Muscle layer of duodenum (tissue), 2 donors: ENCODE data around the gene FTL.

Experiments
- H3K27ac ChIP-seq: one replicate; pipeline ENCODE4 v1.7.0; 2013; ENCODE audit warnings: mild to moderate bottlenecking, low read length
- H3K27me3 ChIP-seq: one replicate; pipeline ENCODE4 v1.7.0; 2013; ENCODE audit warnings: low read depth, mild to moderate bottlenecking, control low read depth, low read length
- H3K36me3 ChIP-seq, 2 donors: one replicate each; pipeline ENCODE4 v1.7.0; 2013; ENCODE audit warnings: low read length in 2 of 2, control low read depth in 1 of 2, mild to moderate bottlenecking in 1 of 2; ENCODE audit not compliant: insufficient read depth in 2 of 2, control insufficient read depth in 1 of 2
- H3K4me1 ChIP-seq, 2 donors: one replicate each; pipeline ENCODE4 v1.7.0; 2013; ENCODE audit warnings: low read length in 2 of 2, mild to moderate bottlenecking in 2 of 2, control low read depth in 1 of 2, moderate library complexity in 1 of 2; ENCODE audit not compliant: insufficient read depth in 2 of 2, control insufficient read depth in 1 of 2
- H3K4me3 ChIP-seq, 2 donors: one replicate each; pipeline ENCODE4 v1.7.0; 2013; ENCODE audit warnings: low read length in 2 of 2, low read depth in 1 of 2, mild to moderate bottlenecking in 1 of 2
- H3K9me3 ChIP-seq, 2 donors: one replicate each; pipeline ENCODE4 v1.7.0; 2013; ENCODE audit warnings: low read length in 2 of 2, control low read depth in 1 of 2, mild to moderate bottlenecking in 1 of 2; ENCODE audit not compliant: control insufficient read depth in 1 of 2
- donor health status: healthy.

FTL gene

GRCh38 chr19:48946463-48947257 lies 18.4 kb upstream of the FTL start:
- no peaks in the 10 kb centered on the region for H3K27me3 ChIP-seq
- no peak overlapping the region for H3K27ac ChIP-seq
- no peaks in the 10 kb centered on the region for H3K36me3 ChIP-seq
- no peak overlapping the region for H3K4me3 ChIP-seq
- no peaks in the 10 kb centered on the region for H3K9me3 ChIP-seq
- H3K4me1 ChIP-seq = no peaks in the 10 kb centered on the region

- Histone ChIP-seq H3K36me3 (no peaks in the 10 kb centered on the region), H3K9me3 (no peaks in the 10 kb centered on the region), H3K4me1 (no peaks in the 10 kb centered on the region), H3K4me3 (no peak overlapping the region), H3K27me3 (no peaks in the 10 kb centered on the region), H3K27ac (no peak overlapping the region)
These were observed 17.9 kb upstream of the FTL start for GRCh38 chr19:48947258-48947542.

- Histone ChIP-seq H3K27me3 (no peaks in the 10 kb centered on the region), H3K9me3 (no peaks in the 10 kb centered on the region), H3K27ac (no peak overlapping the region), H3K4me3 (no peak overlapping the region), H3K4me1 (peaks cover 0 to under 1% of the 10 kb centered on the region in 2 donors), H3K36me3 (no peaks in the 10 kb centered on the region)
These were observed 14.9 kb upstream of the FTL start for GRCh38 chr19:48950159-48950558.

DNA sequence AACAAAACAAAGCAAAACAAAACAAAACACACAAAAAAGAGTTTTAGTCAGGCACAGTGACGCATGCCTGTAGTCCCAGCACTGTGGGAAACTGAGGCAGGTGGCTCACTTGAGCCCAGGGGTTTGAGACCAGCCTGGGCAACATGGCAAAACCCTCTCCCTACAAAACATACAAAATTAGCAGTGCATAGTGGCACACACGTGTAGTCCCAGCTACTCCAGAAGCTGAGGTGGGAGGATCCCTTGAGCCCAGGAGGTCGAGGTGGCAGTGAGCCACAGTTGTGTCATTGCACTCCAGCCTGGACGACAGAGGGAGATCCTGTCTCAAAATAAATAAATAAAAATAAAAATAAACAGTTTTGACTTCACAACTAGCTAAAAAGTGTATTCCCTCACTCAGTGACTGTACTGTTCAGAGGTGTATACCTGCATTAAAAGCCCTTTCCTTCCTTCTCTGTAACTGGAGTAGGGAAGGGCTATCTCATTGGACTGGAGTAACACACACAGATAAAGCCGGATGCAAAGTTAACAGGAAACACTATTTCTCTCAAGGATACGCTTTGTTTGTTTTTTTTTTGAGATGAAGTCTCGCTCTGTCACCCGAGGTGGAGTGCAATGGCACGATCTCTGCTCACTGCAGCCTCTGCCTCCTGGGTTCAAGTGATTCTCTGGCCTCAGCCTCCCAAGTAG lies 14.1 kb upstream of the FTL start:
- Histone ChIP-seq H3K4me3 (no peak overlapping the region), H3K9me3 (no peaks in the 10 kb centered on the region), H3K36me3 (no peaks in the 10 kb centered on the region), H3K27ac (no peak overlapping the region), H3K4me1 (peaks cover 8 to 9% of the 10 kb centered on the region in 2 donors), H3K27me3 (no peaks in the 10 kb centered on the region)

DNA sequence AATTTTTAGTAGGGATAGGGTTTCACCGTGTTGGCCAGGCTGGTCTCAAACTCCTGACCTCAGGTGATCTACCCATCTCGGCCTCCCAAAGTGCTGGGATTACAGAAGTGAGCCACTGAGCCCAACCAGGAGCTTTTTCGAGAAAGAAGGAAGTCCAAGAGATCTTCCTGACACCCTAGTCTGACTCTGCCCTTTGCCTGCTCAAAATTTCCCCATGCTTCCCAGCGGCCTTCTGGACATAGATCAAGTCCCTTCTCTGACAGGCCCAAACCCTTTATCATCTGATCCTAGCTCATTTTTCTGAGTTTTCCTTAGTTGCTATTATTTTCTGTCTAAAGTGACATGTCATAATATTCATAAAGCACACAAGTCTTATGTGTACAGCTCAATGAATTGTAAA lies 12.0 kb upstream of the FTL start:
- H3K27ac ChIP-seq = no peak overlapping the region
- no peak overlapping the region for H3K4me3 ChIP-seq
- no peaks in the 10 kb centered on the region for H3K9me3 ChIP-seq
- H3K4me1 ChIP-seq = peaks cover 11 to 13% of the 10 kb centered on the region in 2 donors
- no peaks in the 10 kb centered on the region for H3K27me3 ChIP-seq
- no peaks in the 10 kb centered on the region for H3K36me3 ChIP-seq

GRCh38 chr19:48953990-48954594 lies 11.0 kb upstream of the FTL start:
- Histone ChIP-seq H3K4me3 (peak overlapping the region; percentile 85 to 86), H3K9me3 (no peaks in the 10 kb centered on the region), H3K27me3 (no peaks in the 10 kb centered on the region), H3K4me1 (peaks cover 11 to 13% of the 10 kb centered on the region in 2 donors), H3K27ac (peak overlapping the region; percentile 62), H3K36me3 (no peaks in the 10 kb centered on the region)

DNA sequence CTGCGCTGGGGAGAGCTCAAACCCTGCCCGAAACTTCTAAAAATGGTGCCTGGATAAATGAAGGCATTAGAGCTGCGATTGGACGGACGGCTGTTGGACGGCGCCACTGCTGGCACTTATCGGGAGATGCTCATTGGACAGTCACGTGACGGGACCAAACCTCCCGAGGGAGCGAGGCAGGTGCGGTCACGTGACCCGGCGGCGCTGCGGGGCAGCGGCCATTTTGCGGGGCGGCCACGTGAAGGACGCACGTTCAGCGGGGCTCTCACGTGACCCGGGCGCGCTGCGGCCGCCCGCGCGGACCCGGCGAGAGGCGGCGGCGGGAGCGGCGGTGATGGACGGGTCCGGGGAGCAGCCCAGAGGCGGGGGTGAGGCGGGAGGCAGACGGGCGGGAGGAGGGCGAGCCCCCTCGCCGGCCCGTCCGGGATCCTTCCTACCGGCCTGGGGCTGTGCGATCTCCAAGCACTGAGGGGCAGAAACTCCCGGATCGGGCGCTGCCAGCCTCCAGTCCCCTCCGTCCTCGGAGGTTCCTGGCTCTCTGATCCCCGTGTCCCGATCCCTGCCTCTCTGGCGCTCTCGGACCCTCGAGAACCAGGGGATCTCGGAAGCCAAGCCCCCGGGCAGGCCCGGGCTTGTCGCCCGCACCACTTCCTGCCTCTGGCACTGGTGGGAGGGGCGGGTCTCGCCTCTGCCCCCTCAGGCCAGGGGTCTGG lies 10.4 kb upstream of the FTL start, which contains the start of gene BAX:
BAX (plus strand) TSS at position 281 of the 713 bp plus-strand sequence; CDS start at position 335, 54 bp downstream.
- peak within 1 kb of the TSS; percentile 86 for H3K27ac ChIP-seq
- no peaks in the 10 kb centered on the region for H3K27me3 ChIP-seq
- peaks cover 11 to 13% of the 10 kb centered on the region in 2 donors for H3K4me1 ChIP-seq
- H3K36me3 ChIP-seq = no peaks in the 10 kb centered on the region
- no peaks in the 10 kb centered on the region for H3K9me3 ChIP-seq
- peak within 1 kb of the TSS; percentile 85 to 86 for H3K4me3 ChIP-seq

- Histone ChIP-seq H3K4me3 (peak overlapping the region; percentile 85 to 86), H3K9me3 (no peaks in the 10 kb centered on the region), H3K4me1 (peaks cover 11 to 13% of the 10 kb centered on the region in 2 donors), H3K27me3 (no peaks in the 10 kb centered on the region), H3K36me3 (no peaks in the 10 kb centered on the region), H3K27ac (peak overlapping the region; percentile 86)
These were observed 9.7 kb upstream of the FTL start for GRCh38 chr19:48955308-48955958.

GRCh38 chr19:48958006-48958405 lies 7.1 kb upstream of the FTL start:
- Histone ChIP-seq H3K36me3 (no peaks in the 10 kb centered on the region), H3K4me1 (peaks cover 11 to 14% of the 10 kb centered on the region in 2 donors), H3K9me3 (no peaks in the 10 kb centered on the region), H3K27ac (no peak overlapping the region), H3K4me3 (no peak overlapping the region), H3K27me3 (no peaks in the 10 kb centered on the region)

DNA sequence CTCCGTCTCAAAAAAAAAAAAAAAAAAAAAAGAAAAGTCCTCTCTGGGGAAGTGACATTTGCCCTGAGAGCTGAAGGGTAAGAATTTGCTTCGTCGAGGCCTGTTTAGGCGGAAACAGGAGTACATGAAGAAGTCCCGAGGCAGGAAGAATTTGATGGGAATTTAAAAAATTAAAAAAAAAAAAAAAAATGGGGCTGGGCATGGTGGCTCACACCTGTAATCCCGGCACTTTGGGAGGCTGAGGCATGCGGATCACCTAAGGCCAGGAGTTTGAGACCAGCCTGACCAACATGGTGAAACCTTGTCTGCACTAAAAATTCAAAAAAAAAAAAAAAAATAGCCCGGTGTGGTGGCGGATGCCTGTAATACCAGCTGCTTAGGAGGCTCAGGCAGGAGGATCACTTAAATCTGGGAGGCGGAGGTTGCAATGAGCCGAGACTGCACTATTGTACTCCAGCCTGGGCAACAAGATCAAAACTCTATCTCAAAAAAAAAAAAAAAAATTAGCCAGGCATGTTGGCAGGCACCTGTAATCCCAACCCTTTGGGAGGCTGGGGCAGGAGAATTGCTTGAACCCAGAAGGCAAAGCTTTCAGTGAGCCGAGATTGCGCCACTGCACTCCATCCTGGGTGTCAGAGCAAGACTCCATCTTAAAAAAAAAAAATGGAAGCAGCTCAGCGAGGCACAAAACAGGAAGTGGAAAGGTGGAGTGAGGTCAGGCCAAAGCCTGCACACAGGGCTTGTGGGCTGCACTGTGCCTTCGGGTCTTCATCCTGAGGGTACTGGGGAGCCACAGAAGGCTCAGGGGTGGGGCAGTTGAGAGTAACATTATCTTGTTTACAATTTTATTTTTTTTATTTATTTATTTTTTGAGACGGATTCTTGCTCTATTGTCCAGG lies 5.5 kb upstream of the FTL start:
- no peaks in the 10 kb centered on the region for H3K9me3 ChIP-seq
- H3K27me3 ChIP-seq = no peaks in the 10 kb centered on the region
- H3K27ac ChIP-seq = no peak overlapping the region
- H3K36me3 ChIP-seq = peaks cover 0 to 15% of the 10 kb centered on the region in 2 donors
- H3K4me1 ChIP-seq = peaks cover 19 to 30% of the 10 kb centered on the region in 2 donors
- H3K4me3 ChIP-seq = no peak overlapping the region
